SKM-1 (cell line): ENCODE measurements around the gene OVAAL.
"Not testable (repeated sequence)": the region's sequence is repeated elsewhere in the genome, so short reads cannot be mapped to it uniquely, and the experiment has no call there.

Experiments
- DNase-seq: peaks from one replicate; lab custom pipeline; 2025; ENCODE audit not compliant: unreplicated experiment; lab: John Stamatoyannopoulos, UW

The OVAAL gene

DNA sequence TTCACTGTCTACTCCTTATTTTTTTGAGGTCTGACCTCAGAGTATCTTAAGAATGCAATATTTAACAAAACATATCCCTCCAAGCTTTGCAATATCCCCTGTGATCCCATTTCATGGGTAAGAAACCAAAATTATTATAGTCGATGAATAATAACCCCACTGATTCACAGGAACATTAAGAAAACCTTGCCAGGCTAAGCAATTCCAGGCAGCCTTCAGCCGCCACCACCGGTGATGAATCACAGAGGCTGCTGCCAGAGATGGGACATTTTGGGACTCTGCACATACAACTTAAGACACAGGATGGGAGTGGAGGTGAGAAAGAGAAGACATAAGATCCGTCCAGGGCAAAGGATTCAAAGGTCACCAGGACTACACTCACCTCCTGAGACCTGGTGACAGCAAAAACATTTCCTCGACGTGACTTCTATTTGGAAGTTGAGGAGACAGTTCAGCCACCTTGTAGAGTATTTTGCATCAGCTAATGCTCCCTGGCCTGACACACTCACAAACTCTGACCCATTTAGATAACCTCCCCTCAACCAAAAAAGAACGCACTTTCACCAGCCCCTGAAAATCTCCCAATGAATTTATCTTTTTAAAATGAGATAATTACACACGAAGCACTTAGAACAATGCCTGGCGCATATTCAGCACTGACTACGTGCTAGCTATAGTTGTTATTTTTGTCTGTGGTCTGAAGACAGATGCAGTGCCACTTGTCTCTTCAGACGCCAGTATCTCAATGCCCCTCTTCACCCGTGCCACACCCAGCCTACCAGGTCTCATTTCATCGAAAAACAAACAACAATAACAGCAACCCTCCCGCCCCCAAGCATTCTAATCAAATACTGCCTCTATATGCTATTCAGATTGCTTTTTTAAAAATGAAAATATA lies 17.8 kb upstream of the OVAAL start:
- DNase-seq = no peak

DNA sequence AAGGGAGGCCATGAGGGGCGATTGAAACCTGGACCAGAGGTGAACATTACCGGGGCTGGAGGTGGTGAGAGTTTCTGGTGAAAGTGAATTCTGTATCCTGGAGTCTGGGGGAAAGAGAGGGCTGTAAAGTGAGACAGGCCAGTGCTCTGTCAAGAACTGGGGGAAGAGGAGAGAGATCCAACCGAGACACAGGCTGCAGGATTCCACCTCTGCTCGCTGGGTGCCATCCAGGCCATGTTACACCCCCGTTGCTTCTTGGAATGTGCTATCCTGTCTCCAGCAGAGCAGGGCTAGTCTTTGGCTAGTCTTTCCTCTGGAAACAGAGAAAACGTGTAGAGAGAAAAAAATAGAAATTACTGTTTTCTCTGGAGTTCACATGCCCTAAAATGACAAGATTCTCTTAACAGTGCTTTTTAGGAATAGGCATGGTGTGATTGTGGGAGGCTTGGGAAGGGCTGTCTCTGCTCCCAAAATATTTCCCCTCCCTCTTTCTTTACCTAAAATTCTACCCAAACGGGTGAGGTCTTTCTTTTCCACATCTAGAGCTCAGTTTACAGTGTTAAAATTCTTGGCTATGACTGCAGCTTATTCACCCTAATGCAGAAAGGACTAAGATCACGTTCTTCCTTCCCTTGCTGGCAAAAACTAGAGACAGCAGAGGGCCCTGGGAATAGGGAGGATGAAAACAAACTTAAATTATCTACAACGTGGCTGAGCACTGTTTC lies 16.5 kb upstream of the OVAAL start:
- no peak for DNase-seq

DNA sequence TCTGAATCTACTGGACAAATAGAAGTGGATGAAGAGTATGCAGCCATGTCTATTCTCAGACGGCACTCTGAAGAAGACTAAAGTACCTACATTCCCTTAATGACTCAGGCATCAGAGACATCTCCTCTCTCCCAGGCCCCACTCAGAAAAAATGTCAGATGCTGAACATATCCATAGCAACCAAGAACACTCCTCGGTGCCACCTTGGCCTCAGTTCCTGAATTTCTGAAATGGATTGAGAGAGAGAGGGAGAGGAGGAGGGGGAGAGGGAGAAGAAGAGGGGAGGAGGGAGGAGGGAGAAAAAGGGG lies 16.0 kb upstream of the OVAAL start:
- no peak for DNase-seq

DNA sequence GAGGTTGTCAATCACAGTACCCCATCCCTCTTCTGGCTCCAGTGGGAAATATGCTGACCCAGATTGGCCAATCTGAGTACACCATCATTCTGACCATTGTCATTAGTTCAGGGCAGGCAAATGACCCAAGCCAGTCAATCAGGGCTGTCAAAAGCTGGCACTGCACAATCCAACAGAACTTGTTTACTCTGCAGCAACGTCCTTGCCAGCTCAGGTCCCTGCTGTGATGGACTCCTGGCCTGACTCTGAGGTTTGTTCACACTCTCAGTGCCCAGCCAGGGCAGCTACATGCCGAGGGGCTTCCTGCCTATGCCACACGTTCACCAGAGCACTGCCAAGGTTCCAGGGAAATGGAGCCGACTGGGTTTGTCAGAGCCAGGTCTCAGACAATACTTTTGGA lies 14.7 kb upstream of the OVAAL start:
- no peak for DNase-seq

DNA sequence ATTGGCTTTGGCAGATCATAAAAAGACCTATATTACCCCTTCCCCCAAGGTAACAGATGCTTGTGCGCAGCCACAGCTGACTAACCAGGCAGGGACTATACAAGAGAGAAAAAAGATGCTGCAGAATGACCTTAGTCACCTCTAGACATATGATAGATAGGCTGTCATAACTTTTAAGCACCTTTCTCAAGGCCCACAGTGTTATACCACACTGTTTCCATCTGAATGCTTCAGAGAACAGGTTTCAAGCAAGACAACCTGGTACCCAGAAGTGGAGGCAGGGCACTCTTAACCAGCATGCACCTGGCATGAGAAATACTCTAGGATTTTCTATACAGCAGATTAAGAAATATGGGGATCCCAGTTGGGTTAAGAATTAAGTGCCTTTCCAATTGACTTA lies 12.8 kb upstream of the OVAAL start:
- DNase-seq = no peak

DNA sequence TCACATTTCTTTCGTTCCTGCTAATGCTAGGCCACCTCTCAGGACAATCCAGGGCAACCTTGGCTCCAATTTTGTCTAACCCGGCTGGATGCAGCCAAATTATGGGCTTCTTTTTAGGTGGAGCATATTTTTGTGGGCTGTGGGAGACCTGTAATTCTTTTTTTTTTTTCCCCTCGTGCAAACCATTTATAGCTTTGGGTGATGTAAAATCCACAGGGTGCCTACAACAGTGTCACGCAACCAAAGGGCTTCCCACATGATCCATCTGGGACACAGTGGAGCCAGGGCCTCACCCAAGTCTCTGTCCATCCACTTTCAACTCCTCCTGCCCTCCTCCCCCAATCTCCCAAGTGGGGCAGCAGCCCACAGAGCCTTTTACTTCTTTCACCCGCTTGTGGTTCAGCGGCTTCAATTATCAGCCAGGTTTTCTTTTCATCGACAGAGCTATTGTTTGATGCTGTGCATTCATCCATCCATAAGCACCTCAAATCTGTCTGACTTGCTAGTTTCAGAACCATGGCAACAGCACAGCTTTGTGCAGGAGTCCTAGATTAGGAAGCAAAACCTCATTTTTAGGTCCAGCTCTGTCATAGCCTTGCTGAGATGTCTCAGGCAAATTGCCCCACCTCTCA lies 10.0 kb upstream of the OVAAL start:
- DNase-seq = no peak

DNA sequence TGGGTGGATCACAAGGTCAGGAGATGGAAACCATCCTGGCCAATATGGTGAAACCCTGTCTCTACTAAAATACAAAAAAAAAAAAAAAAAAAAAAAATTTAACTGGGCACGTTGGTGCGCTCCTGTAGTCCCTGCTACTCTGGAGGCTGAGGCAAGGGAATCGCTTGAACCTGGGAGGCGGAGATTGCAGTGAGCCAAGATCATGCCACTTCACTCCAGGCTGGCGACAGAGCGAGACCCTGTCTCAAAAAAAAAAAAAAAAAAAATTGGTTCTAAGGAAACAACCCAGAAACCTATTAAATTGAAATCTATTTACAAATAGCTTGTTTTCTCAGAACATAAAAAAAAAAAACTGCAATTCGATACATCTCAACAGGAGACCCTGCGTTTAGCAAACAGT lies 9.0 kb upstream of the OVAAL start:
- DNase-seq = not testable (repeated sequence)

DNA sequence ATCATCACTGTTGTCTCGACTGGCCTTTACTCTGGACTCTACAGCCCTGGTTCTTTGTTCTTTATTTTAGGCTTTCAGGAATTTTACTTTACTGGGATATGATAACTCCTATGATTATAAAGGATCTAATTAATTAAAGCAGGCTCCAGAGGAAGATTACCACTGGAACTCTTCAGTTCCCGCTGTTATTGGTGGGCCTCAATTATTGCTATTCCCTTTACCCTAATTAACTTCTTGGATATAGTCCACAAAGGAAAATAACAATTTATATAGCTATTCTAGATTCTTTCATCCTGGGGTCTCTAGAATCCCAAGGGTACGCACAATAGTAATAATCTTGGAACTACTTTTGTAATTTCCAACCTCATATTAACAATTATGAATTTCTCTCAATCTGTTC lies 8.5 kb upstream of the OVAAL start:
- no peak for DNase-seq

DNA sequence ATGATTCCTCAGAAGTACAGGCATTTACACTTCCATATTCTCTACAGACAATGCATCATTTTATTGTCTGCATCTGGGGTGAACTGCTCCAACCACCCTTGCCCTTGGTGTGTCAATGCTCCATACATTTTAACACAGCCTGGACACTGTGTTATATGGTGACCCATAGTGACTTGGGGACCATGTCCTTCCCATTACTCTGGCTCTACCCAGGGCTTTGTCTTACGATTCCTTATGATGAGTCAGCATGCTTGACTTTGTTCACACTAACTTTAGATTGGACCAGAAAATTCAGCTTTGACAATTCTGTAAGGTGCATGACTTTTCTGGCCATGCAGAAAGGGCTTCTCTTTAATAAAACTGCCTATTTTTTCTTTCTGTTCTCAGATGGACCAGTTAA lies 6.8 kb upstream of the OVAAL start:
- DNase-seq = no peak

DNA sequence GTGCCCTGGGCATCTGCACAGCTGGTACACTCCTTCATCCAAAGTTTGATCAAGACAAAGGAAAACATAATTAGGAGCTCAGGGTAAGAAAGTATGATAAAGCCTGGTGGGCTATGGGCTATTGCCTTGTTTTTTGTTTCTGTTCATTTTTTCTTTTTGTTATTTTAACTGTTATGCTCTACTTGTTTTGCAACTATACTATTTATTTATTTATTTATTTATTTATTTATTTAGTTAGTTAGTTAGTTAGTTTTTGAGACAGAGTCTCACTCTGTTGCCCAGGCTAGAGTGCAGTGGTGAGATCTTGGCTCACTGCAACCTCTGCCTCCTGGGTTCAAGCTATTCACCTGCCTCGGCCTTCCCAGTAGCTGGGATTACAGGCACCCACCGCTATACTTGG lies 5.7 kb upstream of the OVAAL start:
- DNase-seq = not testable (repeated sequence)

DNA sequence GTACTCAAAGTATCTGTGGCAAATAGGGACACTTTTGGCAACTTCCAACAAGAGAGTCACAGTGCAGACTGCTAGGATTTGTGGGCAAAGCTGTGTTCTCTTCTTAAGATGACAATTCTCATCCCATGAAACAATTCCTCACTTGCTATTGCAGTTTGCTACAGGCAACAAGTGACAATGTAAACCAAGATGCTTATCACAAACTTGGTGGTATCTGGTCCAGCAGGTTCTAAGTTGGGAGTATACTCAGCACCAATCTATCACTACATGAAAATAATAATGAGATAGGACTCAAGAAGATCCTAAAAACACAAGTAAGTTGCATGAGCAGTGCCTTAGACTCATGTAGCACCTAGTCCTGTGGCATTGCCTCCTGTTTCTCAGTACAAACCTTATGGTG lies 3.4 kb upstream of the OVAAL start:
- no peak for DNase-seq

DNA sequence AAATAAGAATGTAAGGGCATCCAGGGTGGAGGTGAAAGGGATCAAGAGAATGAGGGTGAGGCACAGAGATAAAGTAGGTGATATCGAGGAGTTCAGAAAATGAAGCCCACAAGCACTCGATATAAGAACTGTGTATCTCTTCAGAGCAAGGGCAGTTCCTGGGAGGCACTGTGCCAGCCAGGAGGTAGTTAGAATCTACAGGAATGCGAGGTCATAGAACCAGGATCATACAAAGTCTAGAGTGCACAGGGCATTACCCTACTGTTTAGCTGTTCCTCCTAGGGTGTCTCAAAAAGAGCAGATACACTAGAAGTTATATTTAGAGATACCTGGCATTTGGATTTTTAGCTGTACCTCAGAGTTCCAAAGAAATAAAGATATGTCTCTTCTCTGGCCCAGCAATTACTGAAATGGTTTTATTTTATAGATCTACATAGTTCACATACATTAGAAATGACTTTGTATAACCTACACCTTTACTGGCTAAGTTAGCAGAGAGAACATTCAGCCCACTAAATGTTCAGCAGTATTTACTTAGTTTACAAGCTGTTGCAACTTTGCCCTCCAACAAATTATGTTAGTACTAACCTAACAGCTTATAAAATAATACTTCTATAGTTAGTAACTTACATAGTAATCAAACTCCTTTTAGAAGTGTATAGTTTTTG lies 1.6 kb downstream of the OVAAL start:
- DNase-seq = no peak

DNA sequence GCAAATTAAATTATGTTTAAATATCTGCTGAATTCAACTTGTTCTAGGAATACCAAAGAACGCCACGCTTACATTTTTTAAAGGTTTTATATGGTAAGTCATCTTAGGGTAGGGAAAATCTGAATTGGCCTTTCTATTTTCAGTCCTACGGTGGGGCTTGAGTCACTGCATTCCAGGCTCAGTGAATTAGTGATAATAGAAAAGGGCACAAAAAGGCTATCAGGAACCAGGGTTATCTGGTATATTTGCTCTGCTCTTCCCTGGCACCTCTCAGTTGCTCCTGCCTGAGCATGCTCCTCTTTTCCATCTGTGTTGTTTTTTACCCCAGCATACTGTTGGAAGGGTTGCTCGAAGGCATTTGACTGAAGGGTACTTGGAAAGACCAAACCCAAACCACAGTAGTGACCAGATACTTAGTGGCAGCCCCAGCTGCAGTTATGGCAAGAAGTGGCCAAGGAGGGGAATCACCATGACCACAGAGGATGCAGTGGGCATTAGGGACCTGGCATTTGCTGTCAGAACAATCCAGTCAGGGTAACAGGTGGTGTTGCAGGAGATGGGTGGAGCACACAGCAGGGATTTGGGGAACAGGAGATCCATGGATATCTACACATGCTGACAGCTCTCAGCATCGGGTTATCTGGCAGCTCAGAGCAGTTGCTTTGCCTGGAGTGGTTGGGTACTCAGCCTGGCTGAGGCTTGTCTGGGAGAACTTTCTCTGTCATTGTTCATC lies 2.3 kb downstream of the OVAAL start:
- DNase-seq = no peak

DNA sequence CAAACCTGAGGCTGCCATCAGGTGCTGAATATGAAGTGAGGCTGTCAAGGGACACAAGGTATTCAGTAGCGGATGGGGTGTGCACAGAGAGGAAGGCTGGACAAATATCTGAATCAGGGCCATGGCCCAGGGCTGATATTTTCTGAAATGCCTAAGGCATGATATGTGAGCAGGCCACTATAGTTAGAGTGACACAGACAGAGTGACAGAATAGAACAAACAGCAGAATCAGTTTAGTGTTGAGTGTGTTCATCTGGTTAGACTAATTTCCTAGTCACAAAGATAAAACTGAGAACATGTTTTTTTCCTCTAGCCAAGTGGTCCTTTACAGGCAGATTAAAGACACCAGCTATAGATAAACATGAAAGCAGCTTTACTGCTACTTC lies 3.9 kb downstream of the OVAAL start:
- no peak for DNase-seq

DNA sequence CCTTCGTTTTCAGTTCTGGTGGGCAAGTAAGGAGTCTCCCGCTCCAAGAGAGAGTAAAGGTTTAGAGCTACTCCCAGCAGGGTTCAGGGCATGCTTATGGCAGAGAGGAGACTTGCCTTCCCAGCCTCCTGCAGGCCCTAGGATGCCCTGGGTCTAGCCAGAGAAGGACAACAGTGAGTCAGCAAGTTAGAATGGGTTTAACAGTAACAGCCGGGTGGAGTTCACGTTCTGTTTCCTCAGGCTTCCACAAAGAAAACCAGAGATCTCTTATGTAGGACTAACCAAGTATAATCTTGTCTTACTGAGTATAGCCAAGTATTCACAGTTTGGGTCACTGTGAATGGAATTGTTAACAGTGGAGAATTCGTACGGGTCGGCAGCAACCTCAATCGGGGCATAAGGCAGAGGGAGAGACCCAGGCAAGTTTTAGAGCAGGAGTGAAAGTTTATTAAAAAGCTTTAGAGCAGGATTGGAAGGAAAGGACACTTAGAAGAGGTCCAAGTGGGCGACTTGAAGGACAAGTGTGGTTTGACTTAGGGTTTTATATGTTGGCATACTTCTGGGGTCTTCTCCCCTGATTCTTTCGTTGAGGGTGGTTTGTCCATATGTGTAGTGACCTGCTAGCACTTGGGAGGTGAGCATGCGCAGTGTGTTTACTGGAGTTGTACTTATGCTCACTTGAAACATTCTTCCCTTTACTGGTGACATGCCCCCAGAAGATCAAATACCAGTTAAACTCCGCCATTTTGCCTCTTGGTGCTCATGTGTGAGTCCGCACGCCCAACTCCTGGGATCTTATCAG lies 4.5 kb downstream of the OVAAL start:
- no peak for DNase-seq

DNA sequence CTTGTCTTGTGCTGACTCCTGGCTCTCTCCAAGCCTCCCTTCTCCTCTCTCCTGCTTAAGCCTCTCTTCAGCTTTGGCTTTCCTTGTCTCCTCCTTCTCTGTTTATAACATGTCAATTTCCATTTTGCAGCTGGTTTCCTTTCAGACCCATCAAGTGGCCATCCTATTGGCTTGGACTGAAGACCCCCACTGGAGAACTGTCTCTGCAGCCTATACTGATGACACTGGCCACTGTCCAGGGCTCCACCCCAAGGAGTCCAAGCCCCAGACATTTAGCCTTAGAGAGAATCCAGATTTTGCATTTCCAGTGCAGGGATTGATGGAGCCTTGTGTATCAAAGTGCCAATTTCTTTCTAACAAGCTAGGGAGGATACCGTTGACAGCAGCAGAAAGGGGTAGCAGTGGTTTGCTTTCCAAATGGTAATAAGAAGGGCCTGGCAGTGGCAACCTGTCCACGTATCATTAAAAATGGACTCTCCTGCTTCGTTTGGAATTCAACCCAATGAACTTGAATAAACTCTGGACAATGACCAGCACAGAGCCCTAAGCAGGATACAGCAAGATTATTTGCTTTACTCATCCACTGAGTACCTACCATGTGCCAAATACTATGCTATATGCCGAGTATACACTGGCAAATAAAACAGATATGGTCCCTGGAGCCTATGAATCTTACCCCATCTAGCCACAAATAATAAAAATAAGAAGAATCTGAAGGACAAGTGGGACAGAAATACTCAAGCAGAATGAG lies 6.5 kb downstream of the OVAAL start:
- no peak for DNase-seq

DNA sequence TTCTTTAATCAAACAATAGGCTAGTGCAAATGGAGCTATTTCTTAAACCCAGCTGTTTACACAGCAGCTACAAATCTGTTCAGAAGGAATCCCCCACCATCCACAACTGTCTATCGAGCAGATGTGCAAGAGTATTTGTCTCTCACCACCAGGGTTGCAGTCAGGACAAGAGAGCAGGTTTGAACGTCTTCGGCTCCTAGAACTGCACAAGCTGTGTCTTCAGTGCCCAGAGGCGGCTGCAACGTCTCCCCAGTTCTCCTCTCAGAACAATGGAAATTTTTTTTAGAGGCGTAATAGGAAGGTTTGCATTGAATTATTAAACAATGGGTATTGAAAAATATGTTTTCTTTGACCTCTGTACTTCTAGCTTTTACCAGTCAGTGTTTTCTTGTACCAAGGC lies 7.3 kb downstream of the OVAAL start:
- DNase-seq = no peak

DNA sequence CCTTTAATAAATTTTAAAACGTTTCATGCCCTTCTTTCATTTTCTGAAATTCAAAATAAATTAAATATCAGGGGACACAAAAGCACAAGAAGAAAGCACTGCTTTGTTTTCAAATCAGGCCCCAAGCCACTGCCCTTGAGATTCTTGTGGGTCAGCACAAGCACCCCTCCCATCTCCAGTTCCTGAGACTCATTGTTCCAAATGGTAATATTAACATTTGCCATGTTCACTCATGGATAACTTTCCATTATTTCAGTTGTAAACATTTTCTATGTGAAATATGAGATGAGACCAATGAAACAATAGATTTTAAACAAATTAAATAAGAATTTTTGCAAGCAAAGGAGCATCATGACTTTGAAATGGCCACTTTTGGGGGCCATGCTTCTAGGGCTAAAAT lies 7.7 kb downstream of the OVAAL start:
- no peak for DNase-seq

DNA sequence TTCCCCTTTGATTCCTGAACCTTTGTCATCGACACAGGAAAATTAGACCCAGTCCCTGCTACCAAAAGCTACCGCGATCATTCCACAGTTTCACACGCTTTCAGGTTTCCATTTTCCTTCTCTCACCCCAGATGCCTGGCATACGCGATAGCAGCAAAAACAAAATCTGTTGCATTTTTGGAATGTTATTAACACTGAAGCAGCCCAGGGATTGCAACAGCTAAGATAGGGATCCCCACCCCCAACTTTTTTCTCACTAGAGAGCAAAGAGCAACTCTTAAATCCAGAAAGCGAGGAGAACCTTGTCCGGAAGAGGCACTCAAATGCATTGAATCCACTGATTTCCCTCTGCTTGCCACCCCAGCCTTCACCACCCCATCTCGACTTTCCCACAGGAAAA lies 8.9 kb downstream of the OVAAL start:
- no peak for DNase-seq

DNA sequence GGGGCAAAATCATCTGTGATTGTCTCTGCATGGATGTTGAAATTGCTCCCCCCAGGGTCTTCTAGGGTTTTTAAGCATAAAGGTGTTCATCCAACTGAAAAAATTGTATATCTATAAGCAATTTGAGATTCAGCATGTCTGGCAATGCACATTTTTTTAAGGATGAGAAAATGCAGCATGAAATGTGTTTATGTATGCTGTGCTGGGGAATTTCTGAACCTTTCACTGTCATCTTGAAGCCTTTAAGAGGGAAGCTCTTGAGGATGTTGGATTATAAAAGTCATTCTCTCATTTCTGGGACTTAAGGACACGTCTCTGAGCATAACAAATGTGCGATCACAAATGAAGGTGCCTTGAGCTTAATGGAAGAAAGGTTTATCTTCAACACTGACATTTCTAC lies 9.4 kb downstream of the OVAAL start:
- DNase-seq = no peak
